Measurements from ENCODE around the gene STK24.
"Not testable (repeated sequence)": the region's sequence is repeated elsewhere in the genome, so short reads cannot be mapped to it uniquely, and the experiment has no call there.

STK24 gene

GRCh38 chr13:98428256-98428966 lies 148.5 kb downstream of the STK24 start:
- DNase-seq = no peak

DNA sequence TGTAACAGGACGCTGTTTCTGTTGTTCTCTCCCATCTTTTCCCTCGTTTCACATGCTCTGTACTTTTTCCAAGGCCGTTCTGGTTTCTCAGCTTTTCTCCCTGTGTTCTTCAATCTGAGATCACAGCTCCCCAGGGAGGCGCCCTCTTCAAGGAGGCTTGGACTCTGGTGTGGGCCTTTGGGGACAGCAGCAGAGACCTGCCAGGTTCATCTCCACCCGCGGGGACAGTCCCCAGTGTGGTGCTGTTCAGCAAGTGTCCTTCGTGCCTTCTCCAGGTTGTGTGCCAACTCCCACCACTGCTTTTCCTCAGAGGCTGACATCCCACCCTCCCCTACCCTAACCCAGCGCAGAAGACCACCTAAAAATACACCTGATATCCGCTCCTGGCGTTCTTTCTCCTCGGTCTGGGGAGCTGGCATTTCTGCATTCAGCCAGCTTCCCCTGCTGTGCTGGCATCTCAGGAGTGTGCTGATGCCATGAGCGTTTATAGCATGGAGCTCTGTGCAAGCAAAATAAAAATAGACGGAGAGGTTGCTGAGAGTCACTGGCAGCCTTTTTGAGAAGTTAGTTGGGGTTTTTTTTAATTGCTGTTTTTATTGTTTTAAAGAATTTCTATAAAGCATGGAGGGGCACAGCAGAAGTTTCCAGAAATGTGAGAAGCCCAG lies 149.4 kb downstream of the STK24 start:
- no peak for DNase-seq

GRCh38 chr13:98423417-98423816 lies 153.5 kb downstream of the STK24 start:
- DNase-seq = no peak

GRCh38 chr13:98422046-98422445 lies 154.9 kb downstream of the STK24 start:
- DNase-seq = no peak

- no peak for DNase-seq
Observed at GRCh38 chr13:98420554-98421175, 156.2 kb downstream of the STK24 start.

GRCh38 chr13:98419786-98420553 lies 156.9 kb downstream of the STK24 start:
- DNase-seq = no peak

DNA sequence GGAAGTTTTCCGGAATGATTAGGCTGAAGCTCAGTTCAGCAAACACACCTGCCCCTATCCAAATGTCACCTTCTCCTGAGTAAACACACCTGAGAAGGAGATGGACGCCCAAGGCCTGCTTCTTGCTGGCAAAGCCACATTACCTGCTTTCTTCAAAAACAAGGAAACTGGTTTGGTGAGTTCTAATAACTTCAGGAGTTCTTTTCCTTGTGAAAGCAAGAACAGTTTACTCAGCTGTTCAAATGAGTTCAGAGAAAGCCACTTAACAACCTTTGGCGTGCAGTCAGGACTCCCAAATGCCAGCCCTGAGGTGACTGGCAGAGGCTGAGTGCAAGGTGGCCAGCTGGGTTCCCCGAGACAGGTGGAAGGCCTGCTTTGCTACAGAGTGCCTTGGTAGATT lies 160.5 kb downstream of the STK24 start:
- DNase-seq = no peak

GRCh38 chr13:98415326-98416070 lies 161.4 kb downstream of the STK24 start:
- no peak for DNase-seq

DNA sequence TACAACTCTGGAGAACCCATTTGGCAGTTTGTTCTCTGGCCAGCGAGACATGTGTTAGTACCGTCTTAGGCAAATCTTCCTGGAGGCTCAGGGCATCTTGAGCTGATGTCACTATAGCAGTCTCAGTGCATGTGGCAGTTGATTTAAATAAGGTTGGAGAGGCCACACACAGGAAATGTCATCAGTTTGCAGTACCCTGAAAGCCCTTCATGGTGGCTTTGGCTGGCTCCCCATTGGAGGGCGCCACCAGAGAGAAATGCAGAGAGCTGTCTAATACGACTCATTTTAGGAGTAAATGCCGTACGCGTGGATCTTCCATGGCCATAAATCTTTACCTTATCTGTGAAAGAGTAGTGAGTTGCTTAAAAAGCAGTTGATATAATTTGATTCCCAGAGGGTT lies 163.1 kb downstream of the STK24 start:
- DNase-seq = no peak

DNA sequence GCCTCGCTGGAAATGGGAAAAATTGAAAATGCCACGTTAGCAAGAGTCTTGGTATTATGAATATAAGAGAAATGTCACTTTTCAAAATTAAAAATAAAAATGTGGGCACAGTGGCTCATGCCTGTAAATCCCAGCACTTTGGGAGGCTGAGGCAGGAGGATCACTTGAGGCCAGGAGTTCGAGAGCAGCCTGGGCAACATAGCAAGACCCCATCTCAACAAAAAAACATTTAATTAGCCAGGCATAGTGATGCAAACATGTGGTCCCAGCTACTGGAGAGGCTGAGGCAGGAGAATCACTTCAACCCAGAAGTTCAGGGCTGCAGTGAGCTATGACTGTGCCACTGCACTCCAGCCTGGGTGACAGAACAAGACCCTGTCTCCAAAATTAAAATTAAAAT lies 163.6 kb downstream of the STK24 start:
- DNase-seq = not testable (repeated sequence)

- DNase-seq = no peak
Observed at GRCh38 chr13:98411617-98412265, 165.2 kb downstream of the STK24 start.

DNA sequence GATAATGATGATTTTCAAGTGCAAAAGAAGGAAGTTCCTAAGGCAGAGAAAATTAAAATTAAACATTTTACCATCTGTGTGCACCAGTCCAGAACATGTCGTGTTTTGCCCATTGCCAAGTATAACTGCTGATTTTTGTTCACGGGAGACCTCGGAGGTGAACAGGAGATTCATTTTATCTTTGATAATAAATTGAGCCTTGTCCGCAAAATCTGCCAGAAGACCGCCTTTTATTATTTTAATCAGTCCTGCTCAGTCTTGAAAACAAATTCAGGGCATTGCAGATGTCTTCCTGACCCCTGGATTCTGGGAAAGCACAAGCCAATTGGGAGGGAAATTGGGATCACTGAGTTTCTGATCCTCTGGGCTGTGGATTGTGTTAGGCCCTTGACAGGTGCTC lies 165.9 kb downstream of the STK24 start:
- no peak for DNase-seq

GRCh38 chr13:98410612-98411011 lies 166.3 kb downstream of the STK24 start:
- DNase-seq = no peak

DNA sequence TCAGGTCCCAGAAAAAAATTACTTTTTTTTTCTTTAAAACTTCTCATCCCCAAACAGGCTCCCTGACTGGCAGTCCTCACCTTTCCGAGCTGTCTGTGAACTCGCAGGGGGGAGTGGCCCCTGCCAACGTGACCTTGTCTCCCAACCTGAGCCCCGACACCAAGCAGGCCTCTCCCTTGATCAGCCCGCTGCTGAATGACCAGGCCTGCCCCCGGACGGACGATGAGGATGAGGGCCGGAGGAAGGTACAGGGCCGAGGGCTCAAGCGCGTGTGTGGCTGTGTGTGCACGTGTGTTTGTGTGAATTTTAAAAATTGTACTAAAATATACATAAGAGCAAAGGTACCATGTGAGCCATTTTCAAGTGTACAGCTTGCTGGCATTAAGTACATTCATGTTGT lies 167.6 kb downstream of the STK24 start:
- no peak for DNase-seq

GRCh38 chr13:98407575-98407974 lies 169.3 kb downstream of the STK24 start:
- DNase-seq = no peak

GRCh38 chr13:98406971-98407370 lies 169.9 kb downstream of the STK24 start:
- DNase-seq = no peak

GRCh38 chr13:98406427-98406826 lies 170.5 kb downstream of the STK24 start:
- DNase-seq = no peak

DNA sequence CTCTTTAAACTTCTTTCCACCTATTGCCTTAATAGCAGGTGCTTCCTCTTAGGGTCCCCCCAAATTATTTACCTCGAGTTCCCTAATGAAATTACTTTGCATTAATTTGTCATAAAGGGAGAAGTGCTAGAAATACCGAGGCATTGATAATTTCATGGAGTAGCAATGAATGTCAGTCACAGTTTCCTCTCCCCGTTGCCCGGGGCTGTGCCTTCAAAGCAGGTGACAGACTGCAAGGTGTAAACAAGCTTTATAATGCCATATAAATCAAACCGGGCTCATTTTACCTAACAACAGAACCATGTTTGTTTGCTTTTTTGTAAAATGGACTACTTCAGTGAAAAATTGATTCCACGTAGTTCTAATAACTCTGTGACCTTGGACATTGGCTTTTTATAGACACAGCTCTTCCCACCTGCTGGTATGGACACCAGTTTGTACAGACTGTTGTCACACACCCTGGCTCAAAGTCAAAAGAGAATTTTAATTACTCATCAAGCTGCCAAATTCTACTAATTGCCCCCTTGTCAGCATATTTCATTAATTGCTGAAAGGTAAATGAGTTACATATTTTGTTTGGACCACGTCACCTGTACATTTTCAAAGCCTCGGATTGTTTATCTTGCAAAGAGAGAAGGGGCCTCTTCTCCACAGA lies 171.1 kb downstream of the STK24 start:
- no peak for DNase-seq

GRCh38 chr13:98405107-98405571 lies 171.8 kb downstream of the STK24 start:
- no peak for DNase-seq

DNA sequence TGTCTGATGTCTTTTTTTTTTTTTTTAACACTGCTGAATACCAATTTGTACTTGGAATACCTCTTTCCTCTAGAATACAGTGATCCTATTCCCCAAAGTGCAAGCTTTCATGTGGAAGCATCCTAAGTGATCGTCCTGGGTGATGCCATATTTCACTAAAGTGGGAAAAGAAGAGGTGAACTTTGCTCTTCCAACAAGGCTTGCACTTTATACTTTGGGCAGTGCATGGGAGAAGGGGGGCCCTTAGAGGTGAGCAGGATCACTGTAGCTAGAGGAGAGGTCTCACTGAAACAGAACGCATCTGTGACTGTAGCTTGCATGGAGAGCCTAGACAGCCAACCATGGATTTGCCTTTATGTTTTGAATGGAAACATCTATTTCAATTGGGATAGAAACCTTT lies 173.8 kb downstream of the STK24 start:
- DNase-seq = no peak

- DNase-seq = no peak
Observed at GRCh38 chr13:98401934-98402333, 175.0 kb downstream of the STK24 start.

GRCh38 chr13:98399756-98400155 lies 177.2 kb downstream of the STK24 start:
- DNase-seq = no peak

Data from stimulated activated naive CD4-positive, alpha-beta T cell treated with Interleukin-2 at 50 U/mL for 16 hours (primary cell).